ENCODE data around the gene KCNN3.

Gene KCNN3

DNA sequence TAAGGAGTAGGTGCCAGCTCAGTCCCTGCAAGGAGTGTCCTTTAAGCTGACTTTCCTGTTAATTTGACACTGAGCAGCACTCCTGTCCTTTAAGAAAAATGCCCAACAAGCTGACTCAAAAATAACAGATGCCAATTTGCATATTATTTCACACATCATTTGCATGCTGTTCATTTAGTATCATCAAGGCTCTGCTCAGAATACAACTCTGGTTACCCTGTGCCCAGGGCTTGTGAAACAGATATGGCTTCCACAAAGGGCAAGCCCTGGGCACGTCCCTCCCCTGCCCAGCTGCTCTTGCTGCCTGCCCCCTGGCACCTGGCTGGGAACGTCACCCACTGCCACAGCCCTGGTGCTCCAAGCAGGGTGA lies 10.3 kb downstream of the KCNN3 start:
- no peak for FAIRE-seq

DNA sequence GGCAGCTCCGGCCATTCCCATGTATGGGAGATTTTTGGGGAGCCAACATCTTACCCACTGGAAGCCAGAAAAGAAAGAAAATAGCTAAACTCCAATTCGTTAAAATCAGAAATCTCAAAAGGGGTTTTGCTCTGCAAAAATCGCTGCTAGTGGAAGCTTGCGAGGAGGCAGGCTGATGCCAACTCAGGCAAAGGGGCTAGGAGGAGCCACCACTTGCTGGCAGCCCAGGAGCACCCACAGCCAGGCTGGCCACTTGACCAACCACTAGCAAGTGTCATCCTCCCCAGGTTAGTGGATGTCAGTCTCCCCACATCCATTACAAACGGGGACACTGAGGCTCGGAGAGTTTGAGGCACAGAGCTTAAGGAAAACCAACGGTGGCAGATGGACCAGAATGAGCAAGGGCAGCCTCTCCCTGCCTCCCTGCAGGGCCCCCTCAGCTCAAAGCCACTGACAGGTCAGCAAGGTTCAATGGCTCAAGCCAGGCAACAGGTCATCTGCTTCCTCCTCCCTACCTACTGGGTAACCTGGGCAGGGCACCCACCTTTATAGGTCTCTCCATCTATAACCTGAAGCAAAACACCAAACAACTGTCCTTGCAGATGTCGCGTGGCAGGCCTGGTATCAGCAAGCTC lies 10.8 kb downstream of the KCNN3 start:
- no peak for FAIRE-seq

DNA sequence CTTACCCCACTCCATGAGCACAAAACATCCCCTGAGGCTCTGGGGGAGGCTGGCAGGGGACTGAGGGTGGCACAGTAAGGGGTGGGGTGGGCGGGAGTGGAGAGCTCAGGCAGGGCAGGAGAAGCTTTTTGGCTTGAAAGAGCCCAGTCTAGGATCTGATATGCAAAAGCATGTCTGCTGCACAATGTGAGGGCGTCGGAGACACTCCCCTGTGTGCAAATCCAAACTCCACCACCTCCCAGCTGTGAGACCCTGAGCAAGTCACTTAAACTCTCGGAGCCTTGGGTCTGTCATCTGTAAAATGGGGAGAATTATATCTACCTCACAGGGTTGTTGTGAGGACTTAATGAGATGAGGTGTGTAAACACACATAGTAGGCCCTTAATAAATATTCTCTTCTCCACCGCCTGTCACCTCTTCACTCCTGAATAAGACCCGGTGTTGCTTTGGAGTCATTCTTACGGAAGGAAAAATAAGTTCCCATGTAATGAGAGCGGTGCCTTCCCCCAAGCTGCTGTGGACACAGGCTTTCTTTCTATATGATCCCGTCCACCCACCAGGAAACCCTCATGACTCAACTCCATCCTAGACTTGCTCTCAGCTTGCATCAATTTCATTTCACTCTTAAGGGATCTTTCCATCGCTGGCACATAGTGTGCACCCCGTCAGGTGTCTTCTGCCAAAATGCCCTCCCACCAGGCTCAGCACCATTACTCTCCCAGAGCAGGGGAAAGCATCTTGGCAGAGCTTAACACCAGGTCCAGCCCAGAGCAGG lies 12.5 kb downstream of the KCNN3 start:
- no peak for FAIRE-seq

DNA sequence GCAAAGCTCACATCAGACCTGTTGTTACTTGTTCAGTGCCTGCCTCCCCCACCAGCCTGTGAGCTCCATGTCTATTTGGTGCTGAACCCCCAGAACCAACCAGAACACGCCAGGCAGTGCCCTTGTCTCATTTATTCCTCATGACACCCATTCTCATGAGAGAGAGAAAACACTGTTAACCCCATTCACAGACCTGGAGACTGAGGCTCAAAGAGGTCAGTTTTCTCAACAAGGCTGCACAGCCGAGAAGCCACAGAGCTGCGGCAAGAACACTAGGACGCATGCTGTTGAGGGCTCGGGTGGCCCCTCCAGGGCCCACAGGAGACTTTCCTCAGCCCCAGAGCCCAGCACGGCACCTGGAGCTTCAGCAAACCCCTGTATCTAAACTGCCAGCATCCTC lies 13.1 kb downstream of the KCNN3 start:
- no peak for FAIRE-seq

DNA sequence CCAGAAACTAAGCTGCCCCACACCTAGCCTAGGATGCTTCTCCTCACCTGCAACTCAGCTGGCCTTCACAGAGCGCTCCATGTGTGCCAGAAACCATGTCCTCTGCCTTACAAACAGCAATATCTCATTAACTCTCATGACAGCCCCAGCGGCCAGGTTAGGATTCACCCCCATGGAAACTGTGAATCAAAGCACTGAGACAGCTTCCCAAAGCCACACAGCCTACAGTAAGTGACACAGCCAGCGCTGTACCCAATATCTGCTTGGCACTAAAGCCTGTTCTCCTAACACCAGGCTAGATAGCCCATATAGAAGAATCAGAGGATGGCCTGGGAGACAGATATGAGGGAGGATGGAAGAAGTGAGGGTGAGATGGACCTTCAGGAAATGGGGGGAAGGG lies 13.5 kb downstream of the KCNN3 start:
- FAIRE-seq = no peak

DNA sequence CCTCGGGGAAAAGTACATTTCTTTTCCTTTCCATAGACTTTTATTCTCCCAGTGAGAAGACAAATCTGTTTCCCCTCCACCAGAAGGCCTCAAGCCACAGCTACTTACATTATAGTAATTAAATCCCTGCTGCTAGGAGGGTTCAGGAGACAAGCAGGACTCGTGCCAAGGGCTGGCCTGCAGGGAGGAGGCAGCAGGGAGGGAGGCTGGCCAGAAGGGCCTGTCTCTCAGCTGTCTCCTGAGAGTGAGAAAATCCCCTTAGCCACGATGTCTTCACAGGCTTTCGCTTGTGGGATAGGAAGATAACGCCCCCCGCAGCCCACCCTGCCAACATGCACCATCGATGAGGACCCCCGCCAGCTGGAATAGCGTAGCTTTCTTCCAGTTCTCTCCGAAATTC lies 14.0 kb downstream of the KCNN3 start:
- no peak for FAIRE-seq

DNA sequence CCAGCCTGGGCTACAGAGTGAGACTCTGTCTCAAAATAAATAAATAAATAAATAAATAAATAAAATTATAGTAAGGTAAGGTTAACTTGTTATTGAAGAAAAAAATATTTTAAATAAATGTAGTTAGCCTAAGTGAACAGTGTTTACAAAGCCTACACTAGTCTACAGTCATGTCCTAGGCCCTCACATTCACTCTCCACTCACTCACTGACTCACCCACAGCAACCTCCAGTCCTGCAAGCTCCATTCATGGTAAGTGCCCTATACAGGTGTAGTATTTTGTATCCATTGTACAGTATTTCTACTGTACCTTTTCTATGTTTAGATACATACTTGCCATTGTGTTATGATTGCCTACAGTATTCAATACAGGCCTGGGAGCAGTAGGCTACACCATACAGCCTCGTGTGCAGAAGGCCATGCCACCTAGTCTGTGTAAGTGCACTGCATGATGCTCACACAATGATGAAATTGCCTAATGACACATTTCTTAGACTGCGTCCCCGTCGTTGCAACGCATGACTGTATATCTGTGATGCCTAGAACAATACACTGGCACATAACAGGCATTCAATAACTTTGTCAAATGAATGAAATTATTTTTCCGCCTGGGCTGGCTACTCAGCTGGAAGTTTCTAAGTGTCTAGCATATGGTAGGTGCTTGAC lies 14.8 kb downstream of the KCNN3 start:
- FAIRE-seq = no peak

DNA sequence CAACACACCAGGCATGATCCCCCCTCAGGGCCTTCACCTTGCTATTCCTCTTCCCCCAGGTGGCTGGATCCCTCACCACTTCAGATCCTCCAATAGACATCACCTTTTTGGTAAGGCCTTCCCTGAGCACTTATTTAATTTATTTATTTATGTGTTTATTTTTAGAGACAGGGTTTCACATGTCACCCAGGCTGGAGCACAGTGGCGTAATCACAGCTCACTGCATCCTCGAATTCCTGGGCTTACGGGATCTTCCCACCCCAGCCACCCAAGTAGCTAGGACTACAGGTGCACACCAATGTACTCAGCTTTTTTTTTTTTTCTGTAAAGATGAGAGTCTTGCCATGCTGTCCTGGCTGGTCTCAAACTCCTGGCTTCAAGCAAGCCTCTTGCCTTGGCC lies 17.2 kb downstream of the KCNN3 start:
- no peak for FAIRE-seq

DNA sequence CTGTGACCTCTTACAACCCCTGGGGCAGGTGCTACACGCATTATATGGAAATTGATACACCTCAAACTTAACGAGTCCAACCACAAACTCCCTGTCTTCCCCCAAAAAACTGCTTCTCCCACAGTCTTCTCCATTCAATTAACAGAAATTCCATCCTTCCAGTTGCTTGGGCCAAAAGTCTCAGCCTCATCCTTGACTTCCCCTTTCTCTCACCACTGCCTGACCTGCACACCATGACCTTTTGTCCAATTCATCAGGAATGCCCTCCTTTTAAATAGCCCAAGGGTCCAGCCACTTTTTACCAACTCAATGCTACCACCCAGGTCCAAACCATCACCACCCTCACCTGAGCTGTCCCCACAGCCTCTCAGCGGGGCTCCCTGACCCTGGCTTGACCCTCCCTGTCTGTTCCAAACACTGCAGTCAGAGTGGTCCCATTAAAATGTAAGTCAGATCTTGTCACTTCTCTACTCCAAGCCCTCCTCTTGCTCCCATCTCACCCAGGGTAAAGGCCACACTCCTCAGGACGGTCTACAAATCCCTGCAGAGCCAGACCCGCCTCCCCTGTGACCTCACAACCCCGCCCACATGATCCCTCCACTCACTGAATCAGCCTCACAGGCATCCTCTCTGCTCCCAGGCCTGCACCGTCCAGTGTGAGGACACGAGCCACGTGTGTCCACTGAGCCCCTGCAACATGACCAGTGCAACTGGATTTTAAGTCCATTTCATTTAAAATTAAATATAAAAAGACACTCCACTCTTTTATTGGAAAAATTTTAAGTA lies 18.5 kb downstream of the KCNN3 start:
- no peak for FAIRE-seq

DNA sequence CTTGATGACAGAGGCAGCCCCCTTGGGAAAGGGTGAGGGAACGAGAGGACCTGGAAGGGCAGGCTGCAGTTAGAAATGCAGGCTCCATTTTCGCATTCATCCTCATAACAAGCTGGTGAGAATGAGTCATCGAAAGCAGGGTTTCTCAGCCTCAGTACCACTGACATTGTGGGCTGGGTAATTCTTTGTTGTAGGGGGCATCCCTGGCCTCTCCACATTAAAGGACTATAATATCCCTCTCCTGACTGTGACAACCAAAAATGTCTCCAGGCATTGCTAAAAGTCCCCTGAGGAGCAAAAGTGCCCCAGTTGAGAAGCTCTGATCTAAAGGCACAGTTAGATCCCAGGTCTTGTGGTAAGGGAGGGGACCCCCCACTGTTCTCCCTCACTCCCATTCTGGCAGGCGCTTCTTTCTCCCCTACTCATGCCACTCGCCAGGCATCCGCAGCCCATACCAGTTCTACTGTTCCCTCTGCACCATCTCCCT lies 20.4 kb downstream of the KCNN3 start:
- no peak for FAIRE-seq

DNA sequence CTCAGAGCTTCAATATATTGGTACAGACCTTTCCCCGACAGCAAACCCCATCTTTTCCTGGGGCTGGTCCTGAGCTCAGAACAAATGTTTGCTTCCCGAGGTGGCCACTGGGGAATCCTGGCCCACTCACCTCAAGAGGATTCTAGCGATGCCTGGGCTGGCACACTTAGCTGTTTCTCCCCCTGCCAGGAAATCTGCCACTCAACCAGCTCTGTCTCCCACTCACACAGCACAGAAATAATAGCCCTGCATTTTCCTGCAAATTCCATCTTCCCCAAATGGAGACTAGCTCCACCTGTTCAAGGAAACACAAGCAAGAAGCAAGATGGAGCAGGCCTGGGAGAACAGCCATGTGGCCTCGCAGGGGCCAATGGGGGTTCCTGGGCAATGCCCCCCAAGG lies 21.1 kb downstream of the KCNN3 start:
- no peak for FAIRE-seq

DNA sequence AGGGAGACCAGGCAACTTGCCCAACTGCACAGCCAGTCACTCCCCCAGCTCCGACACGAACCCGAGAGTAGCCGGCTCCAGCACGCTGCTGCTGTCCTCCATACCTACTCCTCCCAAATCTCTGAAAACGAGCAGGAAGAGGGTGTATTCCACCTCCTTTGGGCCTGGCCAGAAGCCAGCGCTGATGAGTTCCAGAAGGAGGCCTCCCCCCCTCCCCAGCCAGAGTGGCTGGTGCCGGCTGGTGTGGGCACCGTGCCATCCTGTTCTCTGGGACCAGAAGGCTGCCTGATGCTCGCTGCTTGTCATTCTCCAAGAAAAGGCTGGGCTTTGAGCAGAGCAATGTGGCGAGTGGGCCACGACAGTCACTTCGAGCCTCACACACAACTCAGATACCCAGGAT lies 22.2 kb downstream of the KCNN3 start:
- no peak for FAIRE-seq

DNA sequence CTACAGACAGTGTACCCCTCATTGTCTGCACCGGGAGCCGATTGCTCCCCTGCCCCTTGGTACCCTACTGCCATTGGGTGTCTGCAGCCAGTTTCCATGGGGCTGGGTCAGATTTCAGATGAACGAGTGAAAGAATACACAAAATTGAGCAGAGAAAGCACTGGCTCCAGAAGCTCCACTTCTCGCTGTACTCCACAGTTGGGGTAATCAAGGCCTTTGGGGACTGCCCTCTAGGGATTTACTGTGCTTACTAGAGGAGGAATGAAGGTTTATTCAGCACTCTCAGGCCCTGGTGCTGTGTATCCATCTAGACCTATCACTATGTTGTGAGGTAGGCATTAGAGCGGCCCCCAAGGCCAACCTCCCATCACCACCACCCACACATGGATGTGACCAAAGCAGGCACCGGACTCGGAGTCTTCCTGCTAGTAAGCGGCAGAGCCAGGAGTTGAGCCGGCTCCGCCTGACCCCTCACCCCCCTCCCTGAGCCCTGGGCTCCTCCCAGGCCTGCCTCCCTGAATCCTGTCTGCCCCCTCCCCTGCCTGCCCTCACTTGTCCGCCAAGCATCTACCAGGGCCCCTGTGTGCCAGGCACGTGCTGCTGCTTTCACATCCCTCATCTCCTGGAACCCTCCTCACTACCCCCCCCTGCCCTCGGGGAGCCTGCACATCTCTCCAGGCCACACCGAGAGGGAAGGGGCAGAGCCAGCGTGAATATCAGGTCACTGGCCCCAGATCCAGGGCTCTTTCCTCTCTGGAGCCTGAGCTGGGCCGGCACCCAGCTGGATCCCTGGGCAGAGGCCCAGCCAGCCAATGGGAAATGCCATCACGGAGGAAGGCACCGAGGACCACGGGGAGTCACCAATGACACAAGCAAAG lies 23.3 kb downstream of the KCNN3 start:
- FAIRE-seq = no peak

DNA sequence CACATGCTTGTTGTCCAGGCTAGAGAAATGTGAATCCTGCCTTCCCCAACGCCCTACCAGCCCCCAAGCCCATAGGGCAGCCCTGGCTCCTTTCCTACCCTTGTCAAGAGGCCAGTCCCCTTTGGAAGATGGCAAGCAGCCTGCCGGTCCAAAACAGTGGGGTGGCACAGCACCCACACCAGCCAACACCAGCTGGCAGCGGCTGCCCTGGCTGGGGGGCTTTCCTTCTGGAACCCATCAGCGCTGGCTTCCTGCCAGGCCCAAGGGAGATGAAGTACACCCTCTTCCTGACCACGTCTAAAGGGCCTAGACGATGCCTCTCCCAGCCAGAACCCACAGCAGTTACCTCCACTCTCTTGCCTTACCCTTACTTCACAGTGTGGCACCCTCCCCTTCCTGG lies 24.2 kb downstream of the KCNN3 start:
- no peak for FAIRE-seq

DNA sequence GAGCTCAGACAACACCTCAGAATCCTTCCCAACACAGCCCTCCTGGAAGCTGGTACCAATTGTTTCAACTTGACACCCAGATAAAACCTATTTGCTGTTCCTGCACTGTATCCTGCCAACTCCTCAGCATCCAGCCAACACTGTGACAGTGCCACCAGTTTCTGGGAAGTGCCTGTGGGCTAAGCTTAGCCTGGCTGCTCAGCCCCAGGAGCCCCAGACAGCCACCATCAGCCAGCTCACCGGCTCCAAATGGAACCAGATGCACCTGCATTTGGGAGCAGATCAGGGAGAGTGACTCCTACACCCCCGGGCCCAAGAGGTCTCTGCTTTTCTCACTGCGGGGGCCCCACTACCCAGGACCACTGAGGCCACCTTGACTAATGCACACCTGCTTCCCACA lies 24.9 kb downstream of the KCNN3 start:
- FAIRE-seq = no peak

DNA sequence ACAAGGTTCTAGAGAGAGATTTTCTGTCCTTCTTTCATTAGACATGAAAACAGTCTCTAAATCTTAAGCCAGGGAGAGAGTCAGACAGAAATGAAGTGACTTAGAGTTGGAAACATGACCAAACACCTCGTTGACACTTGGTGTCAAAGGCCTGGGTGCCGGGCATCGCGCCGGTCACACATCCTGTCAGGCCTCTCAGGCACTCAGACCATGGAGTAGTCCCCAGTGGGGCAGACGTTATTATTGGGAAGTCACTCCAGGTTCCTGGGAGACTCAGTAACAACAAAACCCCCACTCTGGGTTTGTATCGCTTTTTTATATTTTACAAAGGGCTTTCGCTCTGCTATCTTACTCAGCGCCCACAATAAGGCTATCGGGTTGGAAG lies 25.8 kb downstream of the KCNN3 start:
- FAIRE-seq = no peak

DNA sequence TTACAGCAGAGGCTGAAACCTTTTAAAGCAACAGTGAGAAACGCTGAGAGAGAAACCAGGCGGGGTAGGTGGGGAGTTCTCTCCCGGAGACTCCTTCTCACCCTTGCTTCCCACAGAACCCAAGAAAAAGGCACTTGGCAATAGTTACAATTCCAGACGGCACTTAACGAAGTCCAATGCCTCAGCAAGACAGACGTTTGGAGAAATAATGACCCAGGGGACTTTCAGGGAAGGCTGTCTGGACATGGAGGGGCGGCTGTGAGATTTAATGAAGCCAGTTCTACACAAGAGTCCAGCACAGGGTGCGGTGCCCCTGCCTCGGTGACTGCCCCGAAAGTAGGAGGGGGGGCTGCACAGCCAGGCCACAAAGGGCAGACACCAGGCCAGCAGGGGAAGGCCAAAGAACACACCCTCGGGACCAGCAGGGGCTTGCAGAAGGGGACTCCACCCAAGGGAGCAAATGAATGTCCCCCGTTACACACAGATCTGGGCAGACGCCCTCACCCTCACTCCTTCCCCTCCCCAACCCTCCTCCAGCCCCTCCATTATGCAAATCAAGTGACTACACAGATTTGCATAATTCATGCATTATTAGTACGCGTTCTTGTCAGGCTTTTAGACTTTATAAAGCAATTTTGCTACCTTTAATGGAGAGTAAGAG lies 26.3 kb downstream of the KCNN3 start:
- no peak for FAIRE-seq

DNA sequence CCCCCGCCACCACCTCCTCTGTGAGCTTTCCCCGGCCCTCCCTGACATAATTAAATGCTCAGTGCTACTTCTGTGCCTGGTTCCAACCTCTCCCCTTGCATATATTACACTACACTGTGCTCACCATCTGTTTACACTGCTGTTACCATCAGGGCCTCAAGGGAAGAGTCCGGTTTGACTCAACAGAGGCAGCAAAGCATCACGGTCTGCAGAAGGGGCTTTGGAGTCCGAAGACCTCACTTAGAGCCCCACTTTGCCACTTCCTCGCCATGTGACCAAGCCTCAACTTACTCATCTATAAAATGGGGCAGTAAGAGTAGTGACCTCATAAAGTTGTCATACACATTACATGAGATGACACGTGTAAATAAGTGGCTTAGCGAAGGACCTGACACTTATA lies 27.4 kb downstream of the KCNN3 start:
- no peak for FAIRE-seq

DNA sequence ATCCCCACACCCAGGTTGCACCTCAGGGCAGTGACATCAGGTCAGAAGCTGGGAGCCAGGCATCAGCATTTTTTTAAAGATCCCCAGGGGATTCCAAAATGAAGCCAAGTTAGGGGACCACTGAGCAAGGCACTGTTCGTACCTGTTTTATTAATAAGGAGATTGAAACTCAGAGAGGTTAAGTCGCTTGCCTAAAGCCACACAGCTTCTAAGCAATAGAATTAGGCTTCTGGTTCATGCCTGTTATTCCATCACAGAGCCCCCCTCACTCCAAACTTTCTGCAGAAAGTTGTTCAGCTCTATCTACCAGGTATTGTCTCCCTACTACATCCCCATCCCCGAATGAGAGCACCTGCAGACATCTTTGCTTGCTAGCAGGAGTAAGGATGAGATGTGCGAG lies 28.7 kb downstream of the KCNN3 start:
- no peak for FAIRE-seq

DNA sequence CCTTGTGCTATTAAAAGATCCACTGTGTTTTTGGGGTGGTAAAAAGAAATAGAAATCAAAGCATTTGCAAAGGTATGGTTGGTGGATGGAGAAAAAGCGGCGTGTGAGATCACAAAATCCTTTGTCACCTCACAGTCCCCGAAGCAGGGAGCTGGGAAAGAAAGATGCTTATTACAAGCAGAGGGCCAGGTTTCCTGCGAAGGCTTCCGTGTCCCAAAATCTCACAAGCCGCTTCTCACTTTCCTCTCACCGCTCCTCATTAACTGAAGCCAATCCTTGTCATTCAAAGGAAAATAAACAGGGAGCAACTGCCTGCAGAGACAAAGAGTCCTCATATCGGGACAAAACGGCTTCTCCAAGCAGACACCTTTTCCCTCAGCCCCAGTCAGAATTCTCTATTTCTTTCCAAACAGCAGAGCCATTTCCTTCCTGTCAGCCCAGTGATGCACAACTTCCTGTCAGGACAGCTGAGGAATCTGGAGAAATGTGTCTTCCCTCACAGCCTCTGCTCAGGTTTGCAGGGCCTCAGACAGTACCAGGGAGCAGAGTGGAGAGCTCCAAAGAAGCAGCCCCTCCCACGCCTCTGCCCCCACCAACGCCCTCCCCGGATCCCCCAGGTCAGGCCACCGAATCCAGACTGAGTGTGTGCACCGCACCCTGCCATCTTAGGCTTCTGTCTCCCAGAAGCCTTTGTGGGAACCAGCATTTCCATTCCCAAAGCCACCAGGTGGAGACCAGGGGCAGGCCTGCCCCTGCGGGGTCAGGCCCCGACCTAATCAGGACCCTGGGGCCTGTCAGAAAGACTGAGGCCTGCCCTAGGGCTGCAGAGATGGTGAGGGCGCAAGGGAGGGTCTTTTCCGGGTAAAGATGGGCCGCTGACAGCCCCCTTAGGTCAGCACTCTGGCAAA lies 29.6 kb downstream of the KCNN3 start:
- no peak for FAIRE-seq

DNA sequence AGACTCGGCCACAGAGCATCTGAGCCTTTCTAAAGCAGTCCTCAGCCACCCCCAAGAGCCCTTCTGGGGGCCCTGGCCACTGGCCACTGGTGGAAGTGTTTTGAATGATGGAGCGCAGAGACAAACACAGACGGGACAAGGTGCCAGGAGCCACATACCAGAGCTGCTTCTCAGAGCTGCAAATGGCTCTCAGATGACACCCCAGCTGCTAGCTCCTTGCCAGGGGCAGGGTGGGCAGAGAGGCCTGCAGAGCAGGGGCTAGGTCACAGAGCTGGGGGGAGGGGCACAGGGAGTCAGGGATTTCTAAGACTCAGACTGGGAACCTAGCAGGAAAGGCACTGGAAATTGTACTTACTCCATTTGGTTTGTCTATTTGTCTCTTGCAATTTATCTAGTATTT lies 30.4 kb downstream of the KCNN3 start:
- no peak for FAIRE-seq
